ENCODE results near the gene BANF2. TPM values are rescaled to one million over a fixed set of nuclear protein-coding genes. Genes with fewer than 3 reads are reported as not detected.

Gene BANF2
- total RNA-seq, 1 experiment from 2014 or later: not detected

GRCh38 chr20:17756529-17756928 lies 56.8 kb downstream of the BANF2 start:
- TF ChIP-seq CTCF (conservative IDR thresholded peaks at IDR 0.05): no peak
- Histone ChIP-seq H3K14ac (ENCODE audit: insufficient read depth, low read length) (no peak overlapping the region), H4K5ac (ENCODE audit: insufficient read length, low read depth, low read length) (no peak overlapping the region), H3K4me2 (ENCODE audit: insufficient read depth, insufficient read length, low read length) (no peak overlapping the region), H3K79me2 (ENCODE audit: insufficient read depth, low read length) (no peaks in the 10 kb centered on the region), H3K23me2 (ENCODE audit: insufficient read length, low read depth, low read length, poor library complexity, severe bottlenecking) (no peaks in the 10 kb centered on the region), H3K27me3 (ENCODE audit: insufficient read depth, low read length) (no peaks in the 10 kb centered on the region), H3K4me1 (ENCODE audit: insufficient read depth, low read length) (peaks cover 3% of the 10 kb centered on the region; the same call in 1 of the 2 replicates), H3T11ph (ENCODE audit: low read length) (no peak overlapping the region), H3K56ac (ENCODE audit: insufficient read length, low read depth, low read length) (no peak overlapping the region), H4K8ac (replicated peaks; ENCODE audit: insufficient read length, low read depth, low read length) (no peak overlapping the region), H3K18ac (ENCODE audit: insufficient read length, low read depth, low read length) (no peak overlapping the region), H2BK12ac (ENCODE audit: insufficient read length, low read depth, low read length) (no peak overlapping the region), H3K79me1 (ENCODE audit: insufficient read depth, low read depth, low read length, poor library complexity, severe bottlenecking) (no peaks in the 10 kb centered on the region), H2AK5ac (ENCODE audit: insufficient read length, low read length) (no peak overlapping the region), H3K9me3 (ENCODE audit: control insufficient read depth, low read depth, low read length) (no peaks in the 10 kb centered on the region), H3K4ac (ENCODE audit: low read depth, low read length) (no peak overlapping the region), H2BK120ac (ENCODE audit: low read depth, low read length, poor library complexity, severe bottlenecking) (no peak overlapping the region), H2BK15ac (ENCODE audit: low read depth, low read length) (no peak overlapping the region), H2BK5ac (ENCODE audit: insufficient read length, low read length) (no peak overlapping the region), H3K23ac (ENCODE audit: insufficient read length, low read depth, low read length) (no peak overlapping the region), H3K27ac (ENCODE audit: insufficient read length, low read depth, low read length) (no peak overlapping the region), H2AFZ (ENCODE audit: low read length) (no peak overlapping the region), H2BK20ac (ENCODE audit: low read depth, low read length, poor library complexity, severe bottlenecking) (no peak overlapping the region), H4K91ac (ENCODE audit: insufficient read length, low read depth, low read length) (no peak overlapping the region), H3K9ac (ENCODE audit: extremely low read depth, insufficient read length, low read length) (no peak overlapping the region), H4K20me1 (ENCODE audit: control insufficient read depth, insufficient read depth, insufficient read length) (no peaks in the 10 kb centered on the region)
- Mint-ChIP-seq H3K27ac (no peak overlapping the region), H3K4me1 (peaks cover 25 to 26% of the 10 kb centered on the region in 2 experiments), H3K9me3 (peaks cover 10 to 26% of the 10 kb centered on the region in 2 experiments), H3K27me3 (ENCODE audit: low read depth) (peaks cover 22% of the 10 kb centered on the region), H3K36me3 (ENCODE audit: insufficient read depth in 1 of 3, low read depth in 3 of 3) (peaks cover 0 to 14% (median 10%) of the 10 kb centered on the region in 3 experiments; a peak in 6 of 7 replicates), H3K4me3 (no peak overlapping the region)
- no CpG with 5 or more reads among the region's 6 CpGs for WGBS (ENCODE audit: extremely low coverage, insufficient read length, low lambda C conversion rate)
- DNase-seq: no peak
